GM21576 (cell line): Measurements from ENCODE around the gene AIFM2.

Experiments
- ATAC-seq: cut with Tn5 transposase; IDR thresholded peaks from one replicate; pipeline ENCODE4 v1.9.1; 2021; ENCODE audit warnings: mild to moderate bottlenecking, moderate library complexity; ENCODE audit not compliant: unreplicated experiment

Gene AIFM2

GRCh38 chr10:70146489-70147258 is 14.0 kb upstream of the AIFM2 start, which contains the start of gene TYSND1:
TSS of gene TYSND1 (minus strand) at chr10:70146700. CDS start at chr10:70146586, 114 bp downstream.
- peak; percentile 89 for ATAC-seq

- peak; percentile 41 for ATAC-seq
Measured at GRCh38 chr10:70145666-70146488, 13.3 kb upstream of the AIFM2 start.

GRCh38 chr10:70145166-70145665 is 12.6 kb upstream of the AIFM2 start:
- no peak for ATAC-seq

- no peak for ATAC-seq
Measured at GRCh38 chr10:70144372-70145110, 11.9 kb upstream of the AIFM2 start.

GRCh38 chr10:70142555-70142954 is 9.9 kb upstream of the AIFM2 start:
- ATAC-seq, result no peak

DNA sequence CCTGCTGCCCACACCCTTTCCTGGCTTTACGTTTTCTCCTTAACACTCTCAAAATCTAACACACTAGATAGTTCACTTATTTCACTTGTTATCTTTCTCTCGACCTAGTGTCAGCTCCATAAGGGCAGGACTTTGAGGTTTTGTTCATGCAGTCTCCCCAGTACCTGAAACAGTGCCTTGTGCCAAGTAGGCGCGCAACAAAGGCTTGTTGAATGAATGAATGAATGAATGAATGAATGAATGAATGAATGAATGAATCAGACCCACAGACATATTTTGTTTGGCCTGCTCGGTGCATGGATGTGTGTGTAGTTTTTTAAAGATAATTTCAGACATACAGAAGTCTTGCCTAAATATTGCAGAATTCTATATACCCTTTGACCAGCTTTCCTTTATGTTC is 7.7 kb upstream of the AIFM2 start:
- no peak for ATAC-seq

GRCh38 chr10:70139997-70140250 is 7.3 kb upstream of the AIFM2 start:
- no peak for ATAC-seq

- ATAC-seq, result no peak
Measured at GRCh38 chr10:70139151-70139996, 6.7 kb upstream of the AIFM2 start.

DNA sequence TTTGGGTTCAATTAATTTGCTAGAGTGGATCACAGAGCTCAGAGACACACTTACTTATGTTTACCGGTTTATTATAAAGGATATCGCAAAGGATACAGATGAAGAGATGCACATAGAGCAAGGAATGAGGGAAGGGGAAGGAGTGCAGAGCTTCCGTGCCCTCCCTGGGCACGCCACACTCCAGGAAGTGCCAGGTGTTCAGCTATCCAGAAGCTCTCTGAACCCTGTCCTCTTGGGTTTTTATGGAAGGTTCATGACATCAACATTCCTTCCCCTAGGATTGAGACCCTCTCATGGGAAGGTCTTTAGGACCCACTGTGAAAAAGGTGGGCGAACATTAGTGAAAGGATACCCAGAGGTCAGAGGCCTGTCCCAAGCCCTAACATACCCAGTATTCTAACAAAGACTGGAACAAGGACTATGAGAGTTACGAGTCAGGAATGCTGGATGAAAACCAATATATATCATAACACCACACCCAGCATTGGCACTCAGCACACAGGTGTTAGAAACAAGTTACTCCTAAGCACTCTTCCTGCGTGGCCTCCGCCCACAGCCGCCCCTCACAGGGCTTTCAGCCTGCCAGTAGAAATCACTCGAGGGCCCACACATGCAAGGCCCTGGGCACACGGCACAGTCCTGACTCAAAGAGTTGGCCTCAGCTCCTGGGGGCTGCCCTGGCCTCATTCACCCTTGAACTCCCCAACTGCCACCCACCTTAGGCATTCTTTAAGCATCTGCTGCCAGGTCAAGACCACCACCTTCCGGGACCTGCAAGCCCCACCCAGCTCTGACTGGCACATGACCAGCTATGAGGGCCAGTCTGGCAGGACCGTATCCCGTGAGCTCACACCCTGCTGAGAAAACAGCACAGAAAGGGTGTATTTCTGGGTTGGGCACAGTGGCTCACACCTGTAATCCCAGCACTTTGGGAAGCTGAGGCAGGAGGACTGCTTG is 5.6 kb upstream of the AIFM2 start:
- no peak for ATAC-seq

DNA sequence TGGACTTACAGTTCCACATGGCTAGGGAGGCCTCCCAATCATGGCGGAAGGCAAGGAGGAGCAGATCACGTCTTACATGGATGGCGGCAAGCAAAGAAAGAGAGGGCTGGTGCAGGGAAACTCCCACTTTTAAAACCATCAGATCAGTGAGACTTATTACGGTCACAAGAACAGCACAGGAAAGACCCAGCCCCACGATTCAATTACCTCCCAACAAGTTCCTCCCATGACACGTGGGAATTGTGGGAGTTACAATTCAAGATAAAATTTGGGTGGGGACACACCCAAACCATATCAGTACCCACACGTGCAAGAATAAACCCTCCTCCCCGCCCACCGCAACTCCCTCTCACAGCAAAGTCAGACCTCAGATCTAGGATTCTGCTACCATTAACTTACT is 4.5 kb upstream of the AIFM2 start:
- ATAC-seq, result no peak

GRCh38 chr10:70135684-70136083 is 3.1 kb upstream of the AIFM2 start:
- no peak for ATAC-seq

DNA sequence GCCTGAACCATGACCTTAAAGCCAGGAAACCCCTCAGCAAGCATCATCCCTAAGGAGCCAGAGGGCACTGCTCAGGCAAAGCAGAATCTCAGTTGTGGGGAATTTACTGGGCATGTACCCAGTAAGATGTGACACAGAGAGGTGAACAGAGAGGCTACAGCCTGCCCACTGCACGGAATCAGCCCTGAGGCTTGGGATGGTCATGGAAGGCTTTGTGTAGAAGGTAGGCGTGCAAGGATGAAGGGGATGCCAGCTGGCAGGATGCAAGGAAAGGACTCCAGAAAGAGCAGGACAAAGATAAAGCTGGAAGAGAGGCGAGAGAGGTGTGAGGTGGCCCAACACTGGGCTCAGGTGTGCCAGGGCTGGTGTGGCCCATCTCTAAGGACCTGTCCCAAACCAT is 2.4 kb upstream of the AIFM2 start:
- ATAC-seq, result no peak

GRCh38 chr10:70131560-70131937 is 1.1 kb downstream of the AIFM2 start:
- ATAC-seq, result no peak

- ATAC-seq, result no peak
Measured at GRCh38 chr10:70130878-70131559, 1.6 kb downstream of the AIFM2 start.

GRCh38 chr10:70126700-70127395 is 5.8 kb downstream of the AIFM2 start:
- ATAC-seq, result no peak

DNA sequence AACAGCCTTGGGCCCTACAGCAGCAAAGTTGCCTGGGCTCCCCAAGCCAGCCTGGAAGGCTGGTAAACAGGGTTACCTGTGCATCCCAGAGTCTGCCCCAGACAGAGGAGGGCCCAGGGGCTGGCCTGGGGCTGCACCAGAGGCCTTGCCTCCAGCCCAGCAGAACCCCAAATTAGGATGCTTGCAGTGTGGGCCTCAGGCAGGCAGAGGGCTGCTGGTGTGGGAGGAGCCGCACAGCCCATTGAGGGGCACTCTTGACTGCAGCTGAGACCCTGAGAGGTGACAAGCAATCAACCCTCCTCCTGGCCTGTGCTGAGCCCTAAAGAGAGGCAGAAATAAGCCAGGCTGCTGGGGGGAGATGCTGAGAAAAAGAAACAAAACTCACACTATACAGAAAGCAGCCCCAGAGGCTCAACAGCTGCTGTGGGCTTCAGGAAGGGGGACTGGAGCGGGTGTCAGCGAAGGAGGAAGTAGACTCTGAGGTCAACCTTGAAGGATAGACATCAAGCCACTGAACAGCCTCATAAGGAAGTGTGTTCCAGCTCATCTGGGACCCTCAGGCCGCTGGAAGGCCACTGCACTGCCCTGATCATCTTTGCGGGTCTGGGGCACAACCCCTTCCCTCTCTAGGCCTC is 6.6 kb downstream of the AIFM2 start:
- ATAC-seq, result no peak

- no peak for ATAC-seq
Measured at GRCh38 chr10:70124918-70125317, 7.7 kb downstream of the AIFM2 start.

GRCh38 chr10:70124415-70124814 is 8.2 kb downstream of the AIFM2 start:
- no peak for ATAC-seq
